K562 (cell line): ENCODE measurements around the gene PTRHD1. TPM values are rescaled to one million over a fixed set of nuclear protein-coding genes. Genes with fewer than 3 reads are reported as not detected.

Experiments
- ATAC-seq: fragments of 200-7000 bp; cut with Tn5 transposase; 3 replicates; pipeline ENCODE4 v1.9.1; 2020; ENCODE audit warnings: moderate library complexity
- BruUV-seq: library from RNA; stranded (reverse); fragments of 400-500 nt; replicated peaks from 2 replicates; lab custom pipeline; 2021; lab: Mats Ljungman, UMichigan
- CTCF ChIA-PET: fragments of 300-600 bp; formaldehyde crosslinking; extraction: SDS; loops from one replicate; lab custom pipeline; 2021; ENCODE audit warnings: low intra/inter-chr PET ratio; lab: Yijun Ruan, JAX
- POLR2A ChIA-PET: fragments of 300-600, 350-650 bp; sonication (Branson Sonifier 250); formaldehyde crosslinking; extraction: SDS; loops from one replicate; lab custom pipeline; 2021; ENCODE audit warnings: antibody characterized with exemption, inconsistent platforms; lab: Yijun Ruan, JAX
- DNase-seq, 4 experiments: peaks; one replicate each; pipeline versions ENCODE4 v3.0.0 to v3.0.0-alpha.2; 2011 to 2018; ENCODE audit warnings: low spot score in 3 of 4, mixed read lengths in 3 of 4; ENCODE audit errors: extremely low read depth in 1 of 4
- FAIRE-seq: peaks from 2 replicates; lab custom pipeline; 2011; peaks lifted over from hg19 to GRCh38; lab: Jason Lieb, UNC
- H2AFZ ChIP-seq: 2 replicates; pipeline ENCODE4 v1.6.0; 2011; ENCODE audit warnings: low read depth, low read length, control low read depth, inconsistent platforms
- H3K27ac ChIP-seq: fragments of 200-600 bp; 3 replicates; pipeline ENCODE4 v1.8.0; 2011; ENCODE audit warnings: low read depth, mild to moderate bottlenecking, control low read depth, inconsistent platforms, low read length, moderate library complexity, mixed read lengths; ENCODE audit errors: extremely low read depth
- H3K27me3 ChIP-seq, 2 experiments: fragments of 300-600 bp in 1 of 2; 2 replicates in 1 of 2; 3 replicates in 1 of 2; pipeline versions ENCODE4 v1.6.0 to v1.8.0; 2011; ENCODE audit warnings: inconsistent platforms in 2 of 2, low read length in 2 of 2, mild to moderate bottlenecking in 1 of 2, mixed read lengths in 1 of 2, moderate library complexity in 1 of 2; ENCODE audit not compliant: control insufficient read depth in 2 of 2, insufficient read depth in 2 of 2
- H3K36me3 ChIP-seq: fragments of 300-600 bp; 3 replicates; pipeline ENCODE4 v1.8.0; 2011; ENCODE audit warnings: mild to moderate bottlenecking, low read length, inconsistent platforms; ENCODE audit not compliant: control insufficient read depth, insufficient read depth
- H3K4me1 ChIP-seq, 2 experiments: fragments of 200-600 bp in 1 of 2; replicated peaks in 1 of 2; 2 replicates in 1 of 2; 3 replicates in 1 of 2; pipeline versions ENCODE4 v1.5.1 to v1.8.0; 2011; ENCODE audit warnings: inconsistent platforms in 2 of 2, low read length in 2 of 2, mild to moderate bottlenecking in 1 of 2, mixed read lengths in 1 of 2, moderate library complexity in 1 of 2; ENCODE audit not compliant: control insufficient read depth in 2 of 2, insufficient read depth in 2 of 2
- H3K4me2 ChIP-seq: 2 replicates; pipeline ENCODE4 v1.6.1; 2011; ENCODE audit warnings: low read length, control low read depth, inconsistent platforms, mixed read lengths; ENCODE audit not compliant: insufficient read depth
- H3K4me3 ChIP-seq: fragments of 200-600 bp; sonication (generic), shearing (Covaris generic); 2 replicates; pipeline ENCODE4 v1.5.1; 2016; ENCODE audit warnings: control low read depth, inconsistent platforms
- H3K79me2 ChIP-seq: fragments of 200-600 bp; 3 replicates; pipeline ENCODE4 v1.8.0; 2011; ENCODE audit warnings: low read length, inconsistent platforms; ENCODE audit not compliant: control insufficient read depth, insufficient read depth
- H3K9ac ChIP-seq, 2 experiments: 2 replicates each; pipeline versions ENCODE4 v1.6.0 to v1.6.1; 2011; ENCODE audit warnings: low read depth in 2 of 2, low read length in 2 of 2, control low read depth in 1 of 2, inconsistent platforms in 1 of 2, mild to moderate bottlenecking in 1 of 2, mixed read lengths in 1 of 2; ENCODE audit not compliant: insufficient read depth in 1 of 2
- H3K9me1 ChIP-seq: one replicate; pipeline ENCODE4 v1.6.0; 2011; ENCODE audit warnings: inconsistent platforms, mild to moderate bottlenecking, low read length, moderate library complexity; ENCODE audit not compliant: control insufficient read depth, insufficient read depth
- H3K9me3 ChIP-seq: replicated peaks from 2 replicates; pipeline ENCODE4 v1.5.1; 2011; ENCODE audit warnings: low read depth, low read length, inconsistent platforms; ENCODE audit not compliant: control insufficient read depth, insufficient read depth
- H4K20me1 ChIP-seq: replicated peaks from 2 replicates; pipeline ENCODE4 v1.6.1; 2011; ENCODE audit warnings: low read length, inconsistent platforms, mixed read lengths; ENCODE audit not compliant: control insufficient read depth, insufficient read depth
- ADNP ChIP-seq: fragments of 200-800 bp; sonication (Bioruptor generic); IDR thresholded peaks from 2 replicates; pipeline ENCODE4 v1.6.1; 2016; ENCODE audit warnings: missing genetic modification characterization, missing compliant biosample characterization
- AFF4 ChIP-seq: sonication (generic); formaldehyde crosslinking; IDR thresholded peaks from 2 replicates; pipeline ENCODE4 v1.8.0; 2023; ENCODE audit warnings: mild to moderate bottlenecking, missing genetic modification reagents
- CBX1 ChIP-seq: sonication (generic); IDR thresholded peaks from 2 replicates; pipeline ENCODE4 v1.6.1; 2016; ENCODE audit warnings: antibody characterized with exemption, low read depth, mild to moderate bottlenecking
- MIER1 ChIP-seq: fragments of 450-650 bp; IDR thresholded peaks from 2 replicates; pipeline ENCODE4 v1.6.1; 2016; ENCODE audit warnings: antibody characterized with exemption, mild to moderate bottlenecking, low read depth
- NEUROD1 ChIP-seq: fragments of 150-350 bp; IDR thresholded peaks from 2 replicates; pipeline ENCODE4 v1.6.1; 2014; ENCODE audit warnings: borderline replicate concordance, low read length, low read depth; ENCODE audit not compliant: partially characterized antibody
- NR2C1 ChIP-seq, 2 experiments: fragments of 450-650 bp; IDR thresholded peaks; 2 replicates each; pipeline ENCODE4 v1.6.1; 2017; ENCODE audit warnings: mild to moderate bottlenecking in 2 of 2, antibody characterized with exemption in 1 of 2, inconsistent platforms in 1 of 2, missing compliant biosample characterization in 1 of 2, missing genetic modification characterization in 1 of 2
- NR2C2 ChIP-seq, 2 experiments: fragments of 200-800 bp in 1 of 2; sonication (Bioruptor generic) in 1 of 2; sonication (generic) in 1 of 2; formaldehyde crosslinking in 1 of 2; IDR thresholded peaks; 2 replicates each; pipeline versions ENCODE4 v1.6.1 to v1.8.0; 2016 to 2022; ENCODE audit warnings: mild to moderate bottlenecking in 1 of 2, missing compliant biosample characterization in 1 of 2, missing genetic modification characterization in 1 of 2, missing genetic modification reagents in 1 of 2
- RBM39 ChIP-seq: fragments of 200-400 bp; formaldehyde crosslinking; optimal IDR thresholded peaks from 2 replicates; pipeline ENCODE3; 2018; ENCODE audit warnings: low read depth, low read length
- RFX1 ChIP-seq: fragments of 450-650 bp; IDR thresholded peaks from 2 replicates; pipeline ENCODE4 v1.6.1; 2016; ENCODE audit warnings: mild to moderate bottlenecking, moderate library complexity
- SMARCC2 ChIP-seq: fragments of 450-650 bp; IDR thresholded peaks from 2 replicates; pipeline ENCODE4 v1.6.1; 2017; ENCODE audit warnings: antibody characterized with exemption, moderate library complexity, mild to moderate bottlenecking, low read depth
- TEAD1 ChIP-seq, 2 experiments: fragments of 450-650 bp in 1 of 2; sonication (generic) in 1 of 2; formaldehyde crosslinking; IDR thresholded peaks; 2 replicates each; pipeline versions ENCODE4 v1.4.0 to v1.8.0; 2020 to 2022; ENCODE audit warnings: mild to moderate bottlenecking in 2 of 2, missing genetic modification reagents in 1 of 2
- U2AF2 ChIP-seq: fragments of 200-400 bp; formaldehyde crosslinking; optimal IDR thresholded peaks from 2 replicates; pipeline ENCODE3; 2017; ENCODE audit warnings: low read depth, mild to moderate bottlenecking, low read length
- ZBTB43 ChIP-seq: sonication (generic); formaldehyde crosslinking; IDR thresholded peaks from 2 replicates; pipeline ENCODE4 v1.8.0; 2023; ENCODE audit warnings: mild to moderate bottlenecking, missing genetic modification reagents
- ZEB2 ChIP-seq: fragments of 450-650 bp; IDR thresholded peaks from 2 replicates; pipeline ENCODE4 v1.6.1; 2016
- WGBS: fragments of 100-300 bp; shearing (Covaris generic); methylation state at CpG from one replicate; pipeline ENCODE4 v1.1.6; 2016; ENCODE audit warnings: low coverage, mixed read lengths; ENCODE audit not compliant: insufficient coverage; ENCODE audit errors: missing lambda C conversion rate; 5-methylcytosine and 5-hydroxymethylcytosine counted together
- in situ Hi-C: fragments of 300-500 bp; cut with MboI; formaldehyde crosslinking; loops from 4 replicates; pipeline ENCODE4 v1.15.0; 2018; ENCODE audit warnings: inconsistent platforms, mixed read lengths
- intact Hi-C: fragments of 100-400 bp; cut with micrococcal nuclease; formaldehyde crosslinking; loops from 2 replicates; pipeline ENCODE4 v1.14.2; 2022
- polyA plus RNA-seq, 8 experiments: library from polyadenylated mRNA; depleted of rRNA in 4 of 8; stranded (reverse) in 5 of 8; unstranded in 3 of 8; fragments of >200 nt; fragmentation: Nextera tagmentation in 2 of 8; fragmentation: Illumina TruSeq in 1 of 8; extraction: Ambion mirVana in 2 of 8; extraction: Trizol in 1 of 8; gene quantifications; 2 replicates each; pipeline versions ENCODE4 v1.2.1 to v1.2.3, GENCODE V29; 2011 to 2014; ENCODE audit warnings: inconsistent platforms in 1 of 8, missing spikeins in 1 of 8
- total RNA-seq, 7 experiments: library from RNA; depleted of rRNA in 6 of 7; stranded (reverse); fragments of >200 nt in 6 of 7; fragmentation: Illumina TruSeq in 2 of 7; extraction: Trizol in 2 of 7; gene quantifications; 2 replicates each; pipeline versions ENCODE4 v1.2.1 to v1.2.3, GENCODE V29; 2011 to 2021; ENCODE audit warnings: low replicate concordance in 1 of 7

Gene PTRHD1
- total and polyA plus RNA-seq, 9 of the 15 experiments (the other 6 are each of a cell fraction or from before 2014, with no cell fraction given), result 15.8 to 83.2 (median 46.6) TPM

- peaks cover 44% of the 10 kb centered on the region; the same call in 2 of the 3 replicates for H3K36me3 ChIP-seq
- peak overlapping the region; percentile 99 for H3K27ac ChIP-seq
- FAIRE-seq (no peak), DNase-seq (no peak), ATAC-seq (no peak)
- no peaks in the 10 kb centered on the region for H3K9me1 ChIP-seq
- peak overlapping the region; percentile 95 for H3K4me2 ChIP-seq
- WGBS, result 2% methylated on average over 6 of the region's 6 CpGs
- H3K4me3 ChIP-seq, result peak overlapping the region; percentile 87
- H4K20me1 ChIP-seq, result peaks cover 5% of the 10 kb centered on the region; the same call in 1 of the 2 replicates
- peaks cover 9 to 30% of the 10 kb centered on the region in 2 experiments; a peak in 4 of 5 replicates for H3K4me1 ChIP-seq
- CTCF ChIA-PET, result interaction anchor here (1.0 to 1.5 kb wide), 2 partner anchors 35 to 382 kb away, joined by 3 to 6 read pairs; no protein-coding TSS in a partner anchor
- TSS peak; percentile 79 for BruUV-seq
- H3K9ac ChIP-seq, result peak overlapping the region; percentile 98 to 100
- in situ Hi-C loops, result loop anchor here (25.0 kb wide), 1 partner anchor 380 kb away; no protein-coding TSS in a partner anchor
- peaks cover 58% of the 10 kb centered on the region for H3K79me2 ChIP-seq
- H2AFZ ChIP-seq, result peak overlapping the region; percentile 100
- intact Hi-C loops, result loop anchor here (1.0 to 2.0 kb wide), 2 partner anchors 35 to 302 kb away; partner anchors contain the start of gene NCOA1
- POLR2A ChIA-PET, result interaction anchor here (0.6 to 3.1 kb wide), 15 partner anchors 13 to 366 kb away, joined by 3 to 10 read pairs (median 3); no protein-coding TSS in a partner anchor
- no peaks in the 10 kb centered on the region for H3K9me3 ChIP-seq
- no peaks in the 10 kb centered on the region for H3K27me3 ChIP-seq
- TF ChIP-seq SMARCC2 (0 out of 2 replicates have a peak, but pooled peaks have one; percentile 19), NEUROD1 (no peak), MIER1 (peak; percentile 60; the same call in 1 of the 2 replicates), NR2C2 (CRISPR knock-in tag; IDR thresholded peaks at IDR 0.05) (no peak), NR2C2 (tag; IDR thresholded peaks at IDR 0.05) (0 out of 2 replicates have a peak, but pooled peaks have one; percentile 18), TEAD1 (CRISPR knock-in tag; IDR thresholded peaks at IDR 0.05) (no peak), NR2C1 (IDR thresholded peaks at IDR 0.05) (no peak), NR2C1 (tag; IDR thresholded peaks at IDR 0.05) (0 out of 2 replicates have a peak, but pooled peaks have one; percentile 10), RBM39 (peak; percentile 8), CBX1 (no peak), AFF4 (CRISPR knock-in tag) (0 out of 2 replicates have a peak, but pooled peaks have one; percentile 4), RFX1 (no peak), ZEB2 (0 out of 2 replicates have a peak, but pooled peaks have one; percentile 15), ADNP (tag) (0 out of 2 replicates have a peak, but pooled peaks have one; percentile 33), ZBTB43 (0 out of 2 replicates have a peak, but pooled peaks have one; percentile 47), U2AF2 (no peak)
Measured at GRCh38 chr2:24792542-24792873, 683 bp downstream of the PTRHD1 start.
